HCT116 (cell line): ENCODE data around the gene RPS6KL1. TPM values are rescaled to one million over a fixed set of nuclear protein-coding genes. Genes with fewer than 3 reads are reported as not detected.

Experiments used
- ATAC-seq: fragments of 200-7000 bp; cut with Tn5 transposase; 2 replicates; pipeline ENCODE4 v1.9.1; 2020; ENCODE audit warnings: mild to moderate bottlenecking, moderate library complexity
- BruUV-seq: library from RNA; stranded (reverse); fragments of 400-500 nt; replicated peaks from 2 replicates; lab custom pipeline; 2021; lab: Mats Ljungman, UMichigan
- CTCF ChIA-PET: fragments of 300-600 bp; sonication (Branson Sonifier 250); formaldehyde crosslinking; loops from one replicate; lab custom pipeline; 2021; ENCODE audit warnings: antibody characterized with exemption; lab: Charles Lee
- POLR2A ChIA-PET: fragments of 300-600, 350-600 bp; sonication (Branson Sonifier 250); formaldehyde crosslinking; loops from one replicate; lab custom pipeline; 2021; ENCODE audit warnings: antibody characterized with exemption; lab: Charles Lee
- RAD21 ChIA-PET, 2 experiments: fragments of 300-600 bp; sonication (Branson Sonifier 250); formaldehyde crosslinking; loops; one replicate each; lab custom pipeline; 2023; ENCODE audit warnings: low total read pairs in 2 of 2; ENCODE audit not compliant: uncharacterized antibody in 2 of 2, unreplicated experiment in 2 of 2, low non-redundant PET in 1 of 2; lab: Charles Lee
- DNase-seq: peaks from one replicate; pipeline ENCODE4 v3.0.0-alpha.2; 2010; ENCODE audit warnings: low read depth, low spot score
- H2AFZ ChIP-seq: fragments of 200-600 bp; shearing (Covaris generic), sonication (generic); 2 replicates; pipeline ENCODE4 v1.6.1; 2017; ENCODE audit warnings: low read depth, mixed run types, mixed read lengths, antibody characterized with exemption, low read length; ENCODE audit not compliant: poor library complexity, severe bottlenecking
- H3K27ac ChIP-seq: 2 replicates; pipeline ENCODE4 v1.5.1; 2012; ENCODE audit warnings: low read depth, low read length
- H3K27me3 ChIP-seq: fragments of 200-600 bp; sonication (generic); 2 replicates; pipeline ENCODE4 v1.6.1; 2016; ENCODE audit warnings: mixed run types, low read length, mixed read lengths; ENCODE audit not compliant: insufficient read depth
- H3K36me3 ChIP-seq, 2 experiments: fragments of 200-500 bp in 1 of 2; fragments of 200-600 bp in 1 of 2; sonication (Bioruptor generic) in 1 of 2; sonication (generic) in 1 of 2; 2 replicates each; pipeline versions ENCODE4 v1.5.1 to v1.6.1; 2014 to 2016; ENCODE audit warnings: low read length in 2 of 2, inconsistent platforms in 1 of 2, mixed read lengths in 1 of 2, mixed run types in 1 of 2; ENCODE audit not compliant: insufficient read depth in 2 of 2, control insufficient read depth in 1 of 2
- H3K4me1 ChIP-seq, 2 experiments: fragments of 200-600 bp in 1 of 2; sonication (generic) in 1 of 2; 2 replicates each; pipeline versions ENCODE4 v1.5.1 to v1.6.1; 2012 to 2017; ENCODE audit warnings: low read length in 2 of 2, inconsistent platforms in 1 of 2, mild to moderate bottlenecking in 1 of 2, mixed read lengths in 1 of 2, mixed run types in 1 of 2, moderate library complexity in 1 of 2; ENCODE audit not compliant: insufficient read depth in 2 of 2, control insufficient read depth in 1 of 2
- H3K4me2 ChIP-seq: fragments of 200-600 bp; sonication (generic); 2 replicates; pipeline ENCODE4 v1.6.1; 2017; ENCODE audit warnings: mixed run types, low read length, mixed read lengths
- H3K4me3 ChIP-seq, 2 experiments: fragments of 200-600 bp in 1 of 2; sonication (generic) in 1 of 2; replicated peaks in 1 of 2; 2 replicates each; pipeline ENCODE4 v1.5.1; 2011 to 2016; ENCODE audit warnings: low read length in 2 of 2, control low read depth in 1 of 2, low read depth in 1 of 2, mild to moderate bottlenecking in 1 of 2, mixed read lengths in 1 of 2, mixed run types in 1 of 2
- H3K79me2 ChIP-seq: fragments of 200-600 bp; sonication (generic); 2 replicates; pipeline ENCODE4 v1.6.1; 2017; ENCODE audit warnings: mild to moderate bottlenecking, mixed run types, low read length, moderate library complexity, mixed read lengths; ENCODE audit not compliant: insufficient read depth
- H3K9ac ChIP-seq: fragments of 200-600 bp; sonication (generic); 2 replicates; pipeline ENCODE4 v1.6.1; 2016; ENCODE audit warnings: low read length, mixed read lengths
- H3K9me2 ChIP-seq: fragments of 200-600 bp; sonication (generic), shearing (Covaris generic); 2 replicates; pipeline ENCODE4 v1.6.1; 2017; ENCODE audit warnings: mixed run types, mild to moderate bottlenecking, moderate library complexity; ENCODE audit not compliant: insufficient read depth
- H3K9me3 ChIP-seq, 2 experiments: fragments of 200-500 bp in 1 of 2; fragments of 200-600 bp in 1 of 2; sonication (Bioruptor generic) in 1 of 2; sonication (generic) in 1 of 2; 2 replicates each; pipeline ENCODE4 v1.6.1; 2014 to 2017; ENCODE audit warnings: low read length in 2 of 2, mixed read lengths in 2 of 2, inconsistent platforms in 1 of 2, low read depth in 1 of 2, mild to moderate bottlenecking in 1 of 2, mixed run types in 1 of 2, moderate library complexity in 1 of 2; ENCODE audit not compliant: control insufficient read depth in 1 of 2, insufficient read depth in 1 of 2
- H4K20me1 ChIP-seq: fragments of 200-600 bp; sonication (generic), shearing (Covaris generic); 2 replicates; pipeline ENCODE4 v1.6.1; 2017; ENCODE audit warnings: mixed run types, mild to moderate bottlenecking, moderate library complexity; ENCODE audit not compliant: insufficient read depth
- REST ChIP-seq: IDR thresholded peaks from 2 replicates; pipeline ENCODE4 v1.6.1; 2012; ENCODE audit warnings: low read depth
- SP1 ChIP-seq: IDR thresholded peaks from 2 replicates; pipeline ENCODE4 v1.6.1; 2012; ENCODE audit warnings: low read depth
- ZFX ChIP-seq: fragments of 450-650 bp; IDR thresholded peaks from 2 replicates; pipeline ENCODE4 v1.6.1; 2017
- intact Hi-C: fragments of 100-400 bp; cut with micrococcal nuclease; formaldehyde crosslinking; loops from 2 replicates; pipeline ENCODE4 v1.10.0; 2022
- total RNA-seq: library from RNA; stranded (reverse); gene quantifications from one replicate; pipeline ENCODE4 v1.2.1, GENCODE V29; 2021; ENCODE audit not compliant: unreplicated experiment

Gene RPS6KL1
- total RNA-seq, 1 experiment from 2014 or later = 6.7 TPM

GRCh38 chr14:74882103-74882920 is 40.7 kb downstream of the RPS6KL1 start:
- intact Hi-C loops = no loop called here
- POLR2A ChIA-PET = no interaction called here

More at GRCh38 chr14:74882103-74882920, 40.7 kb downstream of the RPS6KL1 start:
- RAD21 ChIA-PET = no interaction called here
- H3K9ac ChIP-seq = peak overlapping the region; percentile 87
- ATAC-seq (peak; percentile 56), DNase-seq (no peak)
- H3K9me2 ChIP-seq = no peaks in the 10 kb centered on the region
- TF ChIP-seq ZFX = peak; percentile 82
- TF ChIP-seq REST = no peak
- TF ChIP-seq SP1 = no peak
- H3K4me3 ChIP-seq = peak overlapping the region; percentile 73 to 95
- H3K27me3 ChIP-seq = no peaks in the 10 kb centered on the region
- peak overlapping the region; percentile 92 for H3K4me2 ChIP-seq
- H3K27ac ChIP-seq = peak overlapping the region; percentile 83
- CTCF ChIA-PET = interaction anchor here (5.3 kb wide), 1 partner anchor 22 kb away, joined by 27 read pairs; no protein-coding TSS in a partner anchor
- H3K4me1 ChIP-seq = peaks cover 17 to 20% of the 10 kb centered on the region in 2 experiments
- peaks cover 6% of the 10 kb centered on the region; the same call in 1 of the 2 replicates for H4K20me1 ChIP-seq
- no peak overlapping the region for H2AFZ ChIP-seq
- peaks cover 13 to 15% of the 10 kb centered on the region in 2 experiments; a peak in 2 of 4 replicates for H3K36me3 ChIP-seq
- peaks cover 56% of the 10 kb centered on the region for H3K79me2 ChIP-seq
- no peaks in the 10 kb centered on the region for H3K9me3 ChIP-seq
- BruUV-seq = TSS peak; percentile 55
